ENCODE measurements around the gene PACSIN2.

The PACSIN2 gene

DNA sequence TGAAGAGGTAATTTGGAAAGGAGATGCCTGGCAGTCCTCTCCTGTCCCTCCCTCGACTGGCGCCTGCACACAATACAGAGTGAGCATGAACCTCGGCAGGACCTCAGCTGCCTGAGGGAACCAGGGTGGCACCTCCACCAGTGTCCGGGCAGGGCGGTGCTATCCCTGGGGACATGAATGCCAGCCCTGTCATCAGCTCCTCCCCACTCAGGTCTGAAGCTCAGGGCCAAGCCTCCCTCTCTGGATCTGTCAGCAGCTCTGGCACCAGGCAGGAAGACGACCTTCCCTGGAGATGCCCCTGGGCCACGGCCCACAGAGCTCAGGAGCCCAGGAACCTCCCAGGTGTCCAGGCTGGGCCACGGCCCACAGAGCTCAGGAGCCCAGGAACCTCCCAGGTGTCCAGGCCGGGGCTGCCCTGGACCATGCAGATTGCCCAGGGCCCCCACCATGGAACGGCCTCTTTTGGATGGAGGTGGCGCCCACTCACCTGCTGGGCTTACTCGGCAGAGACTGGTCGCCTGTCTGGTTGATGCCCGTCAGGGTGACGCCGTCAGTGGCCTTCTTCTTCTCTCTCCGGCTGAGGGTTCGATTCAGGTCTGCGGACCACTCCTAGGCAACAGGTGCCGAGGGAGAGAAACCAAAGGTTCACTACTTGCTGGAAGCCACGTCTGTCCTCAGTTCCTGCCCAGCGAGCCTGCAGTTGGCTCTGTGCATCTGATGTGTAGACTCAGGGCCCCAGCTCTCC is 136.2 kb downstream of the PACSIN2 start:
- no peak for FAIRE-seq

DNA sequence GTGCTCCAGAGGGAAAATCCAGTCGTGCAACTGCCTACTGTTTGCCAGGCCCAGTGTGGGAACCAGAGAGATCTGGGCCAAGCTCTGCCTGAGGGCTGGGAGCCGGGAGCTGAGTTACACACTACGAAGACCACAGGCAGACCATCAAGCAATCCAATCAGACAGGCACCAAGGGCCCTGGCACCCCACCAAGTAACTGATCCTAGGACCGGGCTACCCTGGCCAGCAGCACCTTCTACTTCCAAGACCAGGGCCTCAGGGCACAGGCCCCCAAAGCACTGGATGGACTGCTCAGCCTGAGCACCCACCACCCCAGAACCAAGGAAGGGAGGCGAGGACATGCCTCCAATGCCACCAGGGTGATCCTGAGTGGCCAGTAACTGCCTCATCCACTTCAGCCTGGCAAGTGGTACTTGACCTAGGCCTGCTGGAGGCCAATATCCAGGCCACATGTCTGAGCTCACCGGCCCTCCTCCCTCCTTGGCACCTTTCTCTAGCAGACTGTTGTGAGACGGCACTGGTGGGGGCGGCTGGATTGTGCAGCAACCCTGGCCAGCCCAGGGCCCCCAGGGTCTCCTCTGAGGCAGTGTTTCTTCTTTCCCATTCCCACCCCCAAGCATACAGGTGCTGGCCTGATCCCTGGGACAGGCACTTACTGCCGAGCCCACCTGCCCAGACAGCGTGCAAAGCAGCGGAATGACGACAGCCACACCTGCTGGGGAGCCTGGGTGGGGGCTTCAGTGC is 137.2 kb downstream of the PACSIN2 start:
- no peak for FAIRE-seq

DNA sequence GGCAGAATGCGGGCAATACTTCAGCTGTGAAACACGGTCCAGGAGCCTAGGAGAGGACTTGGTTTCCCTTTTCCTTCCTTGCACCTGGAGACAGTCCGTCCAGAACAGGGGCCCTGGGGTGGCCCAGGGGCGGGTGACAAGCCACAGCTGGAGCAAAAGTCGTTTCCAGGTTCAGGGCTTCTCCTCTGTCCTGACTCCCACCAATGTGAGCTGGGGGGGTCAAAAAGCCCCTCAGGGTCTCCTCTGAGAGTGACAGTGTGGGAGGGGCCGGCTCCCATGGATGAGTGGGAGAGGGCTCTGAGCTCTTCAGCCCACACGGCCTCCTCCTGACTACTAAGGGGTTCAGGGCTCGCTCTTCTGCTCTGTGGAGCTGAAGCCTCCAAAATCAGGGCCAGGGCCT is 137.8 kb downstream of the PACSIN2 start:
- FAIRE-seq = no peak

DNA sequence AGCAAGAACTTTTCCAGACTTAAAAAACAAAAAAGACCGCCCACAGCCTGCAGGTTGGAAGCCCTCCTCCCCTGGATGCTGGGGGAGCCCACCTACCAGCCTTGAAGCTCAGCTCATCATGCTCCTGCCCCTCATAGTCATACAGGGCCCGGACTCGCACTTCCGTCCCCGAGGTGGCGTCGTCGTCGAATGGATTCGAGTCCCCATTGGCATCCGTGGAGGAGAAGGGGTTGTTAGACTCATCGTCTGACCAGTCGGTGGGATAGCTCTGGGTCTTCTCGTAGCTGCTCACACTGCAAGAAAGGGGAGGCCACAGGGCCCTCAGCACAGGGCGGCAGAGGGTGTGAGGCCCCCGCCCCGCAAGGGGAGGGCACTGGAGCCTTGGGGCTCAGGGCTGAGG is 138.9 kb downstream of the PACSIN2 start:
- no peak for FAIRE-seq

DNA sequence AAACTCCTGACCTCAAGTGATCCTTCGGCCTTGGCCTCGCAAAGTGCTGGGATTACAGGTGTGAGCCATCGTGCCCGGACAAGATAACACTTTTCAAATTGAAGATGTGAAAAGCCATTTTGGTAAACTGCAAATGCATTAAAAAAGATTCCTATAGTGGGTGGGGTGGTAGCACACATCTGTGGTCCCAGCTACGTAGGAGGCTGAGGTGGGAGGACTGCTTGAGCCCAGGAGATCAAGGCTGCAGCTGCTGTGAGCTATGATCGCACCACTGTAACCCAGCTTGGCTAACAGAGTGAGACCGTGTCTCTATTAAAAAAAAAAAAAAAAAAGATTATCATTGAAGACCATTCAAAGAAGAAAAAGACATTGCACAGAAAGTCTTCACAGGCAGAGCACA is 140.9 kb downstream of the PACSIN2 start:
- no peak for FAIRE-seq

DNA sequence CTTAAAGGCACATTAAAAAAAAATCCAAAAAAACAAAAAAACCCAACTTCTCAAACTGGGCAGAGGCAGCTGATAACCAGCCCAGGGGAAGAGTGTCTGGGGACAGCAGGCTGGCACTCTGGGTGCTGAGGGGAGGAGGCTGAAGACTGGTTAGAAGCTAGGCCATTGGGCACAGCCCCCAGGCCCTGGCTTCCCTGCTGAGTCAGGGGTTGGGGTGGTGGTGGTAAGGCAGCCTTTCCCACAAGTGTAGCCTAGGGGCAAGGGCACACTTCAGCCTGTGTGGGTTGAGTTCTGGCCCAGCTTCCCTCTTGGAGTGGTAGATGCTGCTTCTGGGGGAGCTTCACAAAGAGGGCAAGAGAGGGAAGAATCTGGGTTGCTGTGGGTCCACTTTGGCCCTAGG is 141.6 kb downstream of the PACSIN2 start:
- FAIRE-seq = no peak

DNA sequence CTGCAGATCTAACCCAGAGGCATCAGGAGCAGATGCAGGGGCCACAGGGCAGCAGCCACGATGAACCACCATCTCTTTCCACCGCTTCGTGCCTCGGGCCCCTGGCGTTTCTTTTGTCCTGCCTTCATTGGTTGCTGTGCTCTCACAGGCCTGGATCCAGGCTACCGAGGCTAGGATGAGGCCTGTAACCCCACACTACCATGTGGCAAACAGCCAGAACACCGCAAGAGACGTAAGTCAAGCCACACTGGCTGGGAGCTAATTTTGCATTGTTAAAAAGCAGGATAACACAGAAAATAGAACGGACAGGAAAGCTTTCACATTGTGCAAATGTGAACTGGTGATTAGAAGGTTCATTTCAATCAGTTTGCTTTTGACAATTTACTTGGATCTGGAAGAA is 142.1 kb downstream of the PACSIN2 start:
- FAIRE-seq = no peak

DNA sequence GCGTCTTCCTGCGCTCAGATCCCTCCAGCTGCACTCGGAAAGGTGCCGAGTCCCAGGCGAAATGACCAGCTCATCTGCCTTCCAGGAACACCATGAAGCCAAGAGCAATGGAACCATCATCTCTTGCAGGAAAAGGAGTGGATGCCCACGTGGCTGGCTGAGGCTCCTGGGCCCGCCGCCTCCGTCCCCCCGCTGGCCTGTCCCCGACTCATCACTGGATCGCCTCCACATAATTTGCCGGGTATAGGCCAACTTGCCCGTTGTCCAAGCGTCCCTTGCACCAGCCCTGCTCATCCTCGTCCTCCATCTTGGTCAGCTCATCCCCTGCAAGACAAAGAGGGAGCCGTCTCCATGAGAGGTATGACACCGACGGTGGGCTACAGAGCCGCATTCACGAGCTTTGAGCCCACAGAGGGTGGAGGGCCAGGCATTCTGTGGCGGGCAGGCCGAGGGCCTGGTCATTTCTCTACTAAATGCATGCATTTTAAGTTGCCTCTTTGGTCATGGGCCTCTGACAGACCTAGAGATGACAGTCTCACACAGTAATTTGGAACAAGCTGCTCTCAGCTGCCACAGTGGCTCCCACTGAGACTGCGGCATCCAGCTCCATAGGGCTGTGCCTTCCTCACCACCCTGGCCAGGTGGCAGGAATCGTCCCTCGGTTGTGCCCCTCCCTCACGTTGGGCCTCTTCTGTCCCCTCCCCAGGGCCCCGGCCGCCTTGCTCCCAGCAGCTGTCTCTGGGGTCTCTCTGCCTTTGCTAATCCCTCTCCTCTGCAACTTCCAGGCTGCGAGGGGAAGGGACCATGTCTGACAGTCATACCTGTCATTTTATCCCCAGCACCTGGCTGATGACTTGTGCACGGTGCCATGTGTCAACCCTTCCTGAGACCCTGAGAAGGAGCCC is 143.6 kb downstream of the PACSIN2 start:
- no peak for FAIRE-seq

DNA sequence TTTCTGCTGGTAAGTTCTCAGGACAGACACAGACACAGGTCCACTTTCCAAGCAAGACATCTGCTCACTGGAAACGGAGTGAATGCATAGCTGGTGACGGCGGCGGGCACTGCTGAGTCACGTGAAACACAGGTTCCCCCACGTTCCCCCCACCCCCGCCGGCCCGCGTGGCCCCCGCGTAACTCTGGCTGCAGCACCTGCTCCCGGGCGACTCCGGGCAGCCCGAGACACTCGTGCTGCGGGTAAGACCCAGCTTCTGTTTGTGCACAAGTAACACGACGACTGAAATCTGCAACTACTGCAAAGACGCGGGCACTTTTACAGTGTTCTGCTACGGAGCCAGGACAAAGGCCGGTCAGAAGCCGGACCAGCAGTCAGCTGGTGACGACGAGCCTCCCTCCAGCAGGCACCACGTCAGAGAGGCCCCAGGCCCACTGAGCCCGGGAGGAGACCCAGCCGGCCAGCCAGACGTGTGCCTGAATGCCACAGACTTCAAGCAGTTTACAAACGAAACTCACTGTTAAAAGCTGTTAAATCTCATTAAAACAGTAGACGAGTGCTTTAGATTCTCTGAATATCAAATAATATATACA is 145.0 kb downstream of the PACSIN2 start:
- no peak for FAIRE-seq

DNA sequence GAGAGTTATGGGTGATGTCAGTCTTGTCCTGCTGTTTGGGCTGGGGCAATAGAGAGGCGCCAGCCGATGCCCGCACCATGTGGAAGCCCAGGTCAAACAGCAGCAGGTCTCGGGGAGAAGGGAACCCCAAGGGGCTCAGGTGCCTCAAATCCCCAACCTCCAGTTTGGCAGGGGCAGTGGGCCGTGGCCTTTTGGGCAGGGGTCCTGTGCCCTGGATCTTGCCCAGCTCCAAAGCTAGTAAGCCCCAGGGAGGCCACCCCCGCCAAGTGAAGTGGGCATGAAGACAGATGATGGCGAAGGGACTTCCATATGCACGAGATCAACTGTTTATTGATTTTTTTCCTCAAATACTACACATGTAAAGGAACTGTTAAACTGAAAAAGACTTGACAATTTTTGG is 145.5 kb downstream of the PACSIN2 start:
- no peak for FAIRE-seq

DNA sequence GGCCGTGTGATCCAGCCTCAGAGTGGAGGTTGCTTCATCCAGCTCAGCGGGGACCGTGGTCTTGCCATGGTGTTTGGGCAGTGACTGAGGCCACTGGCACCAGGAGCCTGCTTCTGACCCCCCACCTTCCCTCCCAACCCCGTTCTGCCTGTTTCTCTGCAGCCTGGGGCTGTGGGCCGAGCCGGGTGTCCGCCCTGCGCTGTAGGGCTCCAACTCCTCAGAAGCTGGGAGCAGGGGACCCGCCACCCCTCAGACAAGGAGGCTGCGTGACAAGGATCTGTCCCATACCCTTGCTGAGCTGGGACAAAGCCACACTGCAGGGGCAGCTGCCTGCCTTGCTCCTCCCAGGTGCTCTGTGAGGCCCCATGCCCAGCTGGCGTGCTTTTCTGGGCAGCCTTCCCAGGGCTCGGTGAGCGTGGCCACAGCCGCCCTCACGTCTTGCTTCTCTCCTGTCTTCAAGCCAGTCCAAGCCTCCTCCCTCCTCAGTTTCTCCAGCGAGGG is 146.1 kb downstream of the PACSIN2 start:
- no peak for FAIRE-seq

DNA sequence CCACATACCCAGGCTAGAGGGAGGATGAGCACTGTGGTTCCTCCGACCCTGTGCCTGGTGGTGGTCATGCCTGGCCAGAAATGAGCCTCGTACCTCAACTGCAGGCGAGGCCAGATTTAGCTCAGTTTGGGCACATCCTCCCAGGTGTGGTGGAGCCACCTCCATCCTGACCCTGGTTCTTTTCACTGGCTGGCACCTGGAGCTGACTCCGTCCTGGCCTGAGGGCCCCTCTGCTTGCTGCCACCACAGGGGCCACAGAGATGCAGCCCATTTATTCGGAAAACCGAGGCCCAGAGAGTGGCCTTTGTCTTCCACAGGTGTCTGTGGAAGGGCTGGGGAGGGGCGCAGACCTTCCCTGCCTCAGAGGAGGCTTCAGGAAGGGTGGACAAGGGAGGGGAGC is 148.8 kb downstream of the PACSIN2 start:
- no peak for FAIRE-seq

DNA sequence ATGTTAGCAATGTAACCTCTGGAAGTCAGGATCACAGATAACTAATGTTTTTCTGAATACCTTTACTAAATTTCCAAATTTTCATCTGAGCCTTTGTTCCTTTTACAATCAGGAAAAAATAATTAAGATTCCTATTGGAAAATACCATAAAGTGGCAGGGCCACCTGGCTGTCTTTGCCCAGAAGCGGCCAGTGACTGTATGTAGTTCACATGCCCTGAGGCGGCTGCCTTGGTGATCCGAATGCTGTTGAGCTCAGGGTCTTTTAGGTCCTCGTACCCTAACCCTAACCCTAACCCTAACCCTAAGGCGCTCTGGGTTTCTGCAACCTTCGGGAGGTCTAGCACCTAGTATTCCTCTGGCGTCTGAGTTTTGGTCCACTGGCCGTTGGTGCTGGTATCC is 149.4 kb downstream of the PACSIN2 start:
- FAIRE-seq = no peak

DNA sequence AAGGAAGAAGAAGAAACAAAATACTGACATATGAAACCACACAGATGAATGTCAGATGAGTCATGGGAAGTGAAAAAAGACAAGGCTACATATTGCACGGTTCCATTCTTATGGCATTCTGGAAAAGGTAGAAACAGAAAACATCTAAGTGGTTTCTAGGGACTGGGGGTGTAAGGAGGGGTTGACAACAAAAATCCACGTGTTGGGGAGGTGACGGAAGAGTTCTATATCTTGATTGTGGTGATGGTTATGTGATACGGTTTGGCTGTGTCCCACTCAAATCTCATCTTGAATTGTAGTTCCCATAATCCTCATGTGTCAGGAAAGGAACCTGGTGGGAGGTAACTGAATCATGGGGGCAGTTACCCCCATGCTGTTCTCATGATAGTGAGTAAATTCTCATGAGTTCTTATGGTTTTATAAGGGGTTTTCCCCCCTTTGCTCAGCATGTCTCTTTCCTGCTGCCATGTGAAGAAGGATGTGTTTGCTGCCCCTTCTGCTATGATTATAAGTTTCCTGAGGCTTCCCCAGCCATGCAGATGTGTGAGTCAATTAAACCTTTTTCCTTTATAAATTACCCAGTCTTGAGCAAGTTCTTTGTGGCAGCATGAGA is 151.5 kb downstream of the PACSIN2 start:
- FAIRE-seq = no peak

DNA sequence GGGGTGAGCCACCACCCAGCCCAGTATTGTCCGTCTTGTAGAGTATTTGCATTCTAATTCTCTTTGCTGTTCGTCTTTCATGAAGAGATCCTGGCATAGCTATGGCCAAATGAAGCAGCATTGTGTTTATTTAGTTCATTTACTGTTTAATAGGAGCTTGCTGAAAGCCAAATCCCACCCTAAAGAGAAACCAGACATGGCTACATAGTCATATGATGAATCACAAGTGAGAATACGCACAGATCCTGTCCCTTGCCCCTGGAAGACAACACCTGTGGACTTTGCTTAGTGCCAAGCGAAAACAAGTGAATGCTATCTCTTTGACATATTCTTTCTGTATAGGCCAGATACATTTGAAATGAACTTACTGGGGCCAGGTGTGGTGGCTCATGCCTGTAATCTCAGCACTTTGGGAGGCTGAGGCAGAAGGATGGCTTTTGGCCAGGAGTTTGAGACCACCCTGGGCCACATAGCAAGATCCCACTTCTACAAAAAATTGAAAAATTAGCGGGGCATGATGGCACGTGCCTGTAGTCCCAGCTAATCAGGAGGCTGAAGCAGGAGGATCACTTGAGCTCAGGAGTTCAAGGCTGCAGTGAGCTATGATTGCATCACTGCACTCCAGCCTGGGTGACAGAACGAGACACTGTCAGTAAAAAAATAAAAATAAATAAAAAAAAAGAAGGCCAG is 152.8 kb downstream of the PACSIN2 start:
- no peak for FAIRE-seq

DNA sequence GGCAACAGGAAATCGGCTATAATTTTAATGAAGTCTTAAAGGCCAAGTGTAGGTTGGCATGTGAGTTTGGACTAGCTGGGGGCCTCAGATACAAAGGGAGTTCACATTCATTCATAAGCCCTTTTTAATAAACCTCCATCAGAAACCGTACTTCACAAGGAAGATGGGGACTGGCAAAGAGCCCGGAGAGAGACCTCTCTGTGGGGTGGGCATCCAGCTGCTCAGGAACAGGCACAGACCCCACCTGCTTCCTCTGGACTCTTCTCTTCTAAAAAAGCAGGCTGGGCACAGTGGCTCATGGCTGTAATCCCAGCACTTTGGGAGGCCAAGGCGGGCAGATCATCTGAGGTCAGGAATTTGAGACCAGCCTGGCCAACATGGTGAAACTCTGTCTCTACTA is 154.0 kb downstream of the PACSIN2 start:
- FAIRE-seq = no peak

DNA sequence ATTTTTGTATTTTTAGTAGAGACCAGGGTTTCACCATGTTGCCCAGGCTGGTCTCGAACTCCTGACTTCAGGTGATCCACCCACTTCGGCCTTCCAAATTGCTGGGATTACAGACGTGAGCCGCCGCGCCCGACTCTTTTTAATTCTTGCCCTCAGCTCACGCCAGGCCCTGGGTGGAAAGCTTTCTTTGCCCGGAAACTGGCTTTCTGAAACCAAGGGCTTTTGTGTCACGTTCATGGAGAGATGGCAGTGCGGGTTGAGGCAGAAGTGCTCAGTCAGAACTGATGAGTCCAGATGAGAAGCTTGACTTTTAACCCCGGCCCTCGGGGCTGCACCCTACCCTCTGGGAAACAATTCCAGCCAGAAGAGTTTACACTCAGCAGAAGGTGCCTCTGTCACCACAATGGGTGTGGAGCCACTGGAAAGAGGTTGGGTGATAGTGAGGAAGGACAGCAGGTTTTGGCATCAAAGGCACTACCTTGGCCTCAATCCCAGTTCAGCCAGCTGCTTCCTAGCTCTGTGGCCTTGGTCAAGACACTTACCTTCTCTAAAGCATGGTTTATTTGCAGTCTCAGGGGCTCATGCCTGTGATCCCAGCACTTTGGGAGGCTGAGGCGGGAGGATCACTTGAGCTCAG is 157.0 kb downstream of the PACSIN2 start:
- FAIRE-seq = no peak

DNA sequence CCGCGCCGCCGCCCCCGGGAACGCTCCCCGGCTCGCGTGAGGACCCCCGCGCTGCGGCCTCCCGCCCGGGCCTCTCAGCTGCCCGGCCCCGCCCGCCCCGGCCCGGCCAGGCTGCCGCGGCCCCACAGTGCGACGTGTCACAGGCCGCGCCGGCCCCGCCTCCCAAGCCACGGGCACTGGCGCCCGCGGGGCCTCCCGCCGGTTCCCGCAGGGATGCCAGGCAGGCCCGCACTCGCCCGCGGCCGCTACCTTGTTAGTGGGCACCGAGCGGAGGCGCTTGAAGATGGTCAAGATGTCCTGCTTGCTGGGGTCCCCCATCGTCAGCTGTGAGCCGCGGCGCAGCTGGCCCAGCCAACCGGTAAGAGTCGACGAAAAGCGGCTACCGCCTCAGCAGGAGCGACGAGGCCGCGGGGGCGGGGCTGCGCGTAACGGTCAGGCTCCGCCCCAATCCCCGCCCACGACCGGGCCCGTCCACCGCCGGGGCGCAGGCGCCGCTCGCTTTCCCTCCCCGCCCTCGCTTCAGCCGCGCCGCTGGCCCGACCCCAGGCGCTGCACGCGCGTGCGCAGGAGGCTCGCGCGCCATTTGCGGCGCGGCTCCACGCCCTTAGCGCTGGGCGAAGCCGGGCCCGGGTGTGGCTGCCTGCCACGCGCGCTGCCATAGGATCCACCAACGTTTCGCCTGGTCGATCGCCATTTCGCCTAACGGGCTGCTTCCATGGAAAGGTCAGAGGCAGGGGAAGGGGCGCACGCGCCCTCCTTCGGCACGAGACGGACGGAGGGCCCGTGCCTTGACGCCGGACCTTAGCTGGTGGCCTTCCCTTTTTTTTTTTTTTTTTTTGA is 157.9 kb downstream of the PACSIN2 start, which contains the start of gene ARFGAP3:
TSS of gene ARFGAP3 (minus strand) at position 409 of the 840 bp plus-strand sequence. CDS start at position 318, 91 bp downstream.
- FAIRE-seq = no peak

DNA sequence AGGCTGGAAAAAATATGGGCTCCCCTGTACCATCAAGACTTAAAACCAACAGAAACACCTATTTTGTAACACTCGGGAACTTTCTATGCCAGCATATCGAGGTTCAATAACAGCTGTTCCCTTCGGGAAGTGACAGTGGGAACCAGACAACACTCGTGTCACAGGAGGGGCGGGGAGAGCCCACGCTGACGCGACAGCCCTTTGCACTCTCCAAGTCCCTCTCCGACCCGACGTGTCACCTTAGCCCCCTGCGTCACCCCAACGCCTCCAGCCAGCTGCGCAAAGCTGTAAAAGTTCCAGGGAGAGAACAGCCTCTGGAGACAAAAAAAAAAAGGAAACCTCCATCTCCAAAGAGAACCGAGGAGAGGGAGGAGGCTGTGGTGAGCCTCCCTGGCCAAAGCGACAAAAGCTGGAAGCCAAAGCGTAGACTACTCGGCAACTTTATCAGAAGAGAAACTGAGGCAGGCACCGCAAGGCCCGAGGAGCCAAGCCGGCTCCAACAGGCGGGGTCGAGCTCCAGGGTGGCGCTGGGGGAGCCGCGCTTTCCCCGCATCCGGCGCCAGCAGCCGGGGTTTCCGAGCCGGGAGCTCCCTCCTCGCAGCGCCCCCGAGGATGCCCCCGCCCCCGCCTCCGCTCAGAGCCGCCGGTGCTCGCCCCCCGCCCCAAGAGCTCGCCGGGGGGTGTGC is 158.6 kb downstream of the PACSIN2 start:
- FAIRE-seq = no peak

DNA sequence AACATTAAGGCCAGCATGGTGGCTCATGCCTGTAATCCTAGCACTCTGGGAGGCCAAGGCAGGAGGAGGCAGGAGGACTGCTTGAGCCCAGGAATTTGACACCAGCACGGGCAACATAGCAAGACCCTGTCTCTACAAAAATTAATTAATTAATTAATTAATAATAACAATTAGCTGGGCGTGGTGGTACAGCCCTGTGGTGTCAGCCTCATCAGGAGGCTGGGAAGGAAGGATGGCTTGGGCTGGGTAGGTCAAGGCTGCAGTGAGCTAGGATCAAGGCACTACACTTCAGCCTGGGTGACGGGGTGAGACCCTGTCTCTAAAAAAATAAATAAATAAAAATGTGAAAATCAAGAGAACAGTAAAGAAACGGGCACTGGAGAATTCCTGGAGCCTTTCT is 159.2 kb downstream of the PACSIN2 start:
- FAIRE-seq = no peak

Data from A204.1 (cell line).